Measurements from ENCODE around the gene SRRM4.

The SRRM4 gene

GRCh38 chr12:119195256-119195655 lies 213.9 kb downstream of the SRRM4 start:
- H3K9ac ChIP-seq (ENCODE audit: low read depth, low read length): no peak overlapping the region
- no peak overlapping the region for H3K4me3 ChIP-seq (ENCODE audit: low read length)
- H3K27me3 ChIP-seq (ENCODE audit: control insufficient read depth, insufficient read depth, low read length): no peaks in the 10 kb centered on the region
- no peaks in the 10 kb centered on the region for H3K9me3 ChIP-seq (replicated peaks; ENCODE audit: low read length)
- no peak overlapping the region for H3K4me2 ChIP-seq (ENCODE audit: low read length)
- H3K4me1 ChIP-seq (ENCODE audit: control insufficient read depth, insufficient read depth, low read length): no peaks in the 10 kb centered on the region
- peaks cover 16% of the 10 kb centered on the region for H3K36me3 ChIP-seq (ENCODE audit: insufficient read depth, low read length)

DNA sequence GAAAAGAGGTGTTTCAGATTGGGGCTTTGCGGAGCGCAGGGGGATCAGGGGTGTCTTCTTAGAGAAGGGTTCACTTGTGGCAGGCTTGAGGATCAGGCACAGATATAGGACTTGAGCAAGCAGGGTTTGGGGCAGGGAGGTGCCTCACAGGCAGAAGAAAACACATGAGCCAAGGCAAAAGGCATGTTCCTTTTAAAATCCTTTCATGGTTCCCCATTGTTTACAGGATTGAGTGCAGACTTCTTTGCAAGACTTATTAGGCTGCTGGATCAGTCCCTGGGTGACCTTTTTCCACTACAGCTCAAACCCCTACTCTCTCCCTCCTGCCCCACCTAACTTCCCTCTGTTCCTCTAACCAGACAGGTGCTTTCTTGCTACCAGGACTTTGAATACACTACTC lies 217.1 kb downstream of the SRRM4 start:
- Histone ChIP-seq H3K4me3 (ENCODE audit: low read length) (no peak overlapping the region), H3K36me3 (ENCODE audit: insufficient read depth, low read length) (peaks cover 13% of the 10 kb centered on the region), H3K4me1 (ENCODE audit: control insufficient read depth, insufficient read depth, low read length) (no peaks in the 10 kb centered on the region), H3K27me3 (ENCODE audit: control insufficient read depth, insufficient read depth, low read length) (no peaks in the 10 kb centered on the region), H3K9me3 (replicated peaks; ENCODE audit: low read length) (no peaks in the 10 kb centered on the region), H3K4me2 (ENCODE audit: low read length) (no peak overlapping the region), H3K9ac (ENCODE audit: low read depth, low read length) (no peak overlapping the region)

GRCh38 chr12:119200601-119201000 lies 219.3 kb downstream of the SRRM4 start:
- Histone ChIP-seq H3K4me2 (ENCODE audit: low read length) (no peak overlapping the region), H3K27me3 (ENCODE audit: control insufficient read depth, insufficient read depth, low read length) (no peaks in the 10 kb centered on the region)

DNA sequence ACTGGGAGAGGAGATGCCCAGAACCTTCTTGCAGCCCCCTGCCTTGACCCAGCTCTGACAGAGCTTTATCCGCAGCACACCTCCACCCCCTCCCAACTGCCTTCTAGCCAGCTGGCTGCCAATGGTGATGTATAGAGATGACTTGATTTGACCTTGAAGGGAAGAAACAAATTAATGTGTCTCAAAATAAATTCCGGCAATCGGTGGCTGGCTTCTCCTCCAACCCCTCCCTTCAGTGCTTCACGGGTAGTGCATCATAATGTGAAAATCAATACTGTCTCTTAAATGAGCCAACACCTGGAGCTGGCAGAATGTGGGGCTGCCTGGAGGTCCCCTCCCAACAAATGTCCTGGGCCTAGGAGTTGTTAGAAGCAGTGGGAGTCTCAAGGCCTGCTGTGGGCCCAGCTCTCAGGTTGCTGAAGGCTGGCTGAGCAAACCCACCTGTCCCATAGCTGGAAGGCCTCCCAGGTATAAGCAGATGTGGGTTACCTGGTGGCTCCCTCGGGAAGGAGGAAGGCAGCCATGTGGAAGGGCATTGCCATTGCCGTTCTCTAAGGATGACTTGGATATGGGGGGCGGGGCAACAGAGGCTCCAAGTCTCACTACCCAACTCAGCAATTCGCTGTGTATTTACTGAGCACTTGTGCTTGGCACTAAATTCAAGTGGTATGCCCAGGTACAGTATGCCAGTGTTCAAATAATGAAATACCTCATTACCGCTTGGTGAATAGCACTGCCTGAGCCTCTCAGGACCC lies 220.6 kb downstream of the SRRM4 start:
- H3K4me2 ChIP-seq (ENCODE audit: low read length): no peak overlapping the region
- no peaks in the 10 kb centered on the region for H3K27me3 ChIP-seq (ENCODE audit: control insufficient read depth, insufficient read depth, low read length)
- no peaks in the 10 kb centered on the region for H3K4me1 ChIP-seq (ENCODE audit: control insufficient read depth, insufficient read depth, low read length)
- H3K36me3 ChIP-seq (ENCODE audit: insufficient read depth, low read length): no peaks in the 10 kb centered on the region
- no peak overlapping the region for H3K4me3 ChIP-seq (ENCODE audit: low read length)
- H3K9ac ChIP-seq (ENCODE audit: low read depth, low read length): no peak overlapping the region
- H3K9me3 ChIP-seq (replicated peaks; ENCODE audit: low read length): no peaks in the 10 kb centered on the region

More at GRCh38 chr12:119200601-119201000, 219.3 kb downstream of the SRRM4 start:
- Histone ChIP-seq H3K9ac (ENCODE audit: low read depth, low read length) (no peak overlapping the region), H3K4me1 (ENCODE audit: control insufficient read depth, insufficient read depth, low read length) (no peaks in the 10 kb centered on the region), H3K9me3 (replicated peaks; ENCODE audit: low read length) (no peaks in the 10 kb centered on the region), H3K36me3 (ENCODE audit: insufficient read depth, low read length) (peaks cover 3% of the 10 kb centered on the region), H3K4me3 (ENCODE audit: low read length) (no peak overlapping the region)

DNA sequence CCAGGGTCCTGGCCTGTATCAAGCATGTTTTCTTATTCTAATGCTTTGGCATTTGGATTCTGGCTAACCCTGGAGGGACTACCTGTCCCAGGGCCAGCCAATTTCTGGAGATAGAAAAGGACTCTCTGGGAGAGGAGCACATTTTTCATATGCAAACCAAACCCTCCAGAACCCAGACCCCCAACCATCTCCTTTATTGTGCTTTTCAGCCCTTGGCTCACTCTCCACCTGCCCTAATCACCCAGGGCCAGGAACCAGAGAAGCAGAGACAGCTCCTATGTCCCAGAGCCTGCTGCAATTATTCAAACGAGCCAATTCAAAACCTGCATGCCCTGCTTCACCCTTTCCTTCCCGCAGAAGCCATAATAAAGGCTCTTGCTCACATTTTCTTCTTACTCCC lies 221.2 kb downstream of the SRRM4 start:
- no peaks in the 10 kb centered on the region for H3K4me1 ChIP-seq (ENCODE audit: control insufficient read depth, insufficient read depth, low read length)
- H3K4me3 ChIP-seq (ENCODE audit: low read length): no peak overlapping the region
- no peaks in the 10 kb centered on the region for H3K27me3 ChIP-seq (ENCODE audit: control insufficient read depth, insufficient read depth, low read length)
- H3K9ac ChIP-seq (ENCODE audit: low read depth, low read length): no peak overlapping the region
- H3K4me2 ChIP-seq (ENCODE audit: low read length): no peak overlapping the region
- H3K9me3 ChIP-seq (replicated peaks; ENCODE audit: low read length): no peaks in the 10 kb centered on the region
- H3K36me3 ChIP-seq (ENCODE audit: insufficient read depth, low read length): no peaks in the 10 kb centered on the region

- no peak overlapping the region for H3K9ac ChIP-seq (ENCODE audit: low read depth, low read length)
- H3K9me3 ChIP-seq (replicated peaks; ENCODE audit: low read length): no peaks in the 10 kb centered on the region
- H3K4me3 ChIP-seq (ENCODE audit: low read length): no peak overlapping the region
- H3K4me2 ChIP-seq (ENCODE audit: low read length): no peak overlapping the region
- H3K36me3 ChIP-seq (ENCODE audit: insufficient read depth, low read length): no peaks in the 10 kb centered on the region
- H3K27me3 ChIP-seq (ENCODE audit: control insufficient read depth, insufficient read depth, low read length): no peaks in the 10 kb centered on the region
- no peaks in the 10 kb centered on the region for H3K4me1 ChIP-seq (ENCODE audit: control insufficient read depth, insufficient read depth, low read length)
Observed at GRCh38 chr12:119204131-119204530, 222.8 kb downstream of the SRRM4 start.

DNA sequence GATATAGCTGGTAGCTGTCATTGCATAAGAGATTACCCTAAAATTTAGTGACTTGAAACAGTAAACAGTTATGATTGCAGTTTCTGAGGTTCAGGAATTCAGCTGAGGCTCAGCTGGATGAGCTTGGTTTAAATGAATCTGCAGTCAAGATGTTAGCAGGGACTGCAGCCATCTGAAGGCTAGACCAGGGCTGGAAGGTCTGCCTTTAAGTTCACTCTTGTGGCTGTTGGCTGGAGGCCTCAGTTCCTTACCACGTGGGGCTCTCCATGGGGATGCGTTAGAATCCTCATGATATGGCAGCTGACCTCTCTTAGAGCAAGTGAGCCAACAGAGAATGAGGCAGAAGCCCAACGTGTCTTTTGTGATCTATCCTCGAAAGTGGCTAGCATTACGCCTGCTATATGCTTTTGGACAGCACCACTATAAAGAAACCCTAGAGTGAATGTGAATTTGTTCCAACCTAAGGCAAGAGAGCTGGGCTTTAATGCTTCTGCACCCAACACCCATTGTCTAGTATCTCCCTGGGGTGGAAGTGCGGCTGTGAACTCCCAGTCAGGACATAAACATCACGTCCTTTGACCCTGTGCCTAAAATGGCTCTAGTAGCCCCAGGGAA lies 223.4 kb downstream of the SRRM4 start:
- Histone ChIP-seq H3K9me3 (replicated peaks; ENCODE audit: low read length) (no peaks in the 10 kb centered on the region), H3K4me3 (ENCODE audit: low read length) (no peak overlapping the region), H3K4me2 (ENCODE audit: low read length) (no peak overlapping the region), H3K9ac (ENCODE audit: low read depth, low read length) (no peak overlapping the region), H3K4me1 (ENCODE audit: control insufficient read depth, insufficient read depth, low read length) (no peaks in the 10 kb centered on the region), H3K27me3 (ENCODE audit: control insufficient read depth, insufficient read depth, low read length) (no peaks in the 10 kb centered on the region), H3K36me3 (ENCODE audit: insufficient read depth, low read length) (no peaks in the 10 kb centered on the region)

DNA sequence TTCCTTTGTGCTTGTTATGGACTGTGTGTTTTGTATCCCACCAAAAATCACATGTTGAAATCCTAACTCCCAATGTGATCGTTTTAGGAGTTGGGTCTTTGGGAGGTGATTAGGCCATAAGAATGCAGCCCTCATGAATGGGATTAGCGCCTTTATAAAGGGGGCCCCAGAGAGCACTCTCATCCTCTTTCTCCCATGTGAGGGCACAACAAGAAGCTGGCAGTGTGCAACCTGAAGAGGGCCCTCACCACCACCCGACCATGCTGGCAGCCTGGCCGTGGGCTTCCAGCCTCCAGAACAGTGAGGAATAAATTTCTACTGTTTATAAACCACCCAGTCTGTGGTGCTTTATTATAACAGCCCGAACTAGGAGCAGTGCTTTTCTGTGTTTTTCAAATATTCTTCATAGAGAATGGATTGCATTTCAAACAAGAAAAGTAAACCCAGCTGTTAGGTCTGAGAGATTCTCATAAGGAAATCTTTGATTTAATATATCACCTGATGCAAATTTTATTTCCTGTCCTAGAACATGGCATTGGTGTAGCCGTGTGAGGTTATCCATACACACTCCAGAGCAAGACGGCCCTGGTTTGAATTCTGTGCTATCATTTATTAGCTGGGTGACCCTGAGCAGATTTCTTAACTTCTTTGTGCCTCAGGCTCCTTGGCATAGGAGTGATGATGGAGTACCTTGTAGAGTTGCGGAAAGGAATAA lies 225.2 kb downstream of the SRRM4 start:
- no peak overlapping the region for H3K4me3 ChIP-seq (ENCODE audit: low read length)
- no peaks in the 10 kb centered on the region for H3K9me3 ChIP-seq (replicated peaks; ENCODE audit: low read length)
- H3K27me3 ChIP-seq (ENCODE audit: control insufficient read depth, insufficient read depth, low read length): no peaks in the 10 kb centered on the region
- no peak overlapping the region for H3K4me2 ChIP-seq (ENCODE audit: low read length)
- no peaks in the 10 kb centered on the region for H3K36me3 ChIP-seq (ENCODE audit: insufficient read depth, low read length)
- no peaks in the 10 kb centered on the region for H3K4me1 ChIP-seq (ENCODE audit: control insufficient read depth, insufficient read depth, low read length)
- H3K9ac ChIP-seq (ENCODE audit: low read depth, low read length): no peak overlapping the region

- no peak overlapping the region for H3K4me2 ChIP-seq (ENCODE audit: low read length)
- H3K9me3 ChIP-seq (replicated peaks; ENCODE audit: low read length): no peaks in the 10 kb centered on the region
- no peak overlapping the region for H3K9ac ChIP-seq (ENCODE audit: low read depth, low read length)
- no peaks in the 10 kb centered on the region for H3K27me3 ChIP-seq (ENCODE audit: control insufficient read depth, insufficient read depth, low read length)
- no peak overlapping the region for H3K4me3 ChIP-seq (ENCODE audit: low read length)
- H3K4me1 ChIP-seq (ENCODE audit: control insufficient read depth, insufficient read depth, low read length): no peaks in the 10 kb centered on the region
- H3K36me3 ChIP-seq (ENCODE audit: insufficient read depth, low read length): no peaks in the 10 kb centered on the region
Observed at GRCh38 chr12:119207063-119207560, 225.8 kb downstream of the SRRM4 start.

DNA sequence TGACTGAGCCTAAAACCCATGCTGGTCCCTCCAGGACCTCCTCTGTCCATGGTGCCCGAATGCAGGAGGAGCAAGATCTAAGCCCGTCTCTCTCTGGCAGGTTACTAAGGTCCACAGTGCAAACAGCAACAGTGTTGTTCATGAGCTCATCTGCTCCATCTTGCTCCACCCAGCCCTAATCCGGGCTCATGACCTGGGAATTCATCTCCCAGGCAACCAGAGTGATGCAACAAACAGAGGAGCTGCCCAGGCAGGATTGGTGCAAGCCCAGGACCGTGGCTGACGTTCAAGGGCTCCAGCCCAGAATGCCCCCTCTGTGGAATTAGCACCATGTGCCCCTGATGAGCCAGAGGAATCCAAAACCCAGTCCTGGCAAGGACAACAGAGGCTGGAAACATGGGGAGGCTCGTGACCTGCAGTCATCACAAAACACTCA lies 227.3 kb downstream of the SRRM4 start:
- no peaks in the 10 kb centered on the region for H3K4me1 ChIP-seq (ENCODE audit: control insufficient read depth, insufficient read depth, low read length)
- H3K36me3 ChIP-seq (ENCODE audit: insufficient read depth, low read length): no peaks in the 10 kb centered on the region
- H3K9me3 ChIP-seq (replicated peaks; ENCODE audit: low read length): no peaks in the 10 kb centered on the region
- no peak overlapping the region for H3K4me3 ChIP-seq (ENCODE audit: low read length)
- H3K9ac ChIP-seq (ENCODE audit: low read depth, low read length): no peak overlapping the region
- H3K27me3 ChIP-seq (ENCODE audit: control insufficient read depth, insufficient read depth, low read length): no peaks in the 10 kb centered on the region
- no peak overlapping the region for H3K4me2 ChIP-seq (ENCODE audit: low read length)

DNA sequence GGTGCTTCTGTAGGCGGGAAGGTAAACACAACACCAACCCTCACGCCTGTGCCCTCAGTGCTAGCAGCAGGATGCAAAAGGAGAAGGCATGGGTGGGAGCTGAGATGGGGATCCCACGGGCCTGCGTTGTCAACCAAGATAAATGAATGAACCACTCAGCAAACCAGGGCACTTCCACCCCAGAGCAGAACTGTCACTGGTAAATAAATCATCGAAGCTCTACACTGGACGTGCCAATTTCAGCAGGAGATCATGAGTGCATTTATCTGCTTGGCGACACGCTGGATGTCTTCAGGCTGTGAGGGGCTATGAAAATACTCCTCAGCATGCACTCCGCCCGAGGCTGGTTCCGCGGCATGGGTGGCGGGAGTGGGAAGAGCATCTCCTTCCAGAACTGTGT lies 230.5 kb downstream of the SRRM4 start:
- Histone ChIP-seq H3K9me3 (replicated peaks; ENCODE audit: low read length) (no peaks in the 10 kb centered on the region), H3K4me2 (ENCODE audit: low read length) (no peak overlapping the region), H3K4me3 (ENCODE audit: low read length) (no peak overlapping the region), H3K27me3 (ENCODE audit: control insufficient read depth, insufficient read depth, low read length) (no peaks in the 10 kb centered on the region), H3K4me1 (ENCODE audit: control insufficient read depth, insufficient read depth, low read length) (no peaks in the 10 kb centered on the region), H3K9ac (ENCODE audit: low read depth, low read length) (no peak overlapping the region), H3K36me3 (ENCODE audit: insufficient read depth, low read length) (no peaks in the 10 kb centered on the region)
